ENCODE results near the gene CMPK2. TPM values are rescaled to one million over a fixed set of nuclear protein-coding genes. Genes with fewer than 3 reads are reported as not detected.

Gene CMPK2
- total and polyA plus RNA-seq, 9 of the 15 experiments (the other 6 are each of a cell fraction or from before 2014, with no cell fraction given), result 2.6 to 10.5 (median 5.0) TPM

DNA sequence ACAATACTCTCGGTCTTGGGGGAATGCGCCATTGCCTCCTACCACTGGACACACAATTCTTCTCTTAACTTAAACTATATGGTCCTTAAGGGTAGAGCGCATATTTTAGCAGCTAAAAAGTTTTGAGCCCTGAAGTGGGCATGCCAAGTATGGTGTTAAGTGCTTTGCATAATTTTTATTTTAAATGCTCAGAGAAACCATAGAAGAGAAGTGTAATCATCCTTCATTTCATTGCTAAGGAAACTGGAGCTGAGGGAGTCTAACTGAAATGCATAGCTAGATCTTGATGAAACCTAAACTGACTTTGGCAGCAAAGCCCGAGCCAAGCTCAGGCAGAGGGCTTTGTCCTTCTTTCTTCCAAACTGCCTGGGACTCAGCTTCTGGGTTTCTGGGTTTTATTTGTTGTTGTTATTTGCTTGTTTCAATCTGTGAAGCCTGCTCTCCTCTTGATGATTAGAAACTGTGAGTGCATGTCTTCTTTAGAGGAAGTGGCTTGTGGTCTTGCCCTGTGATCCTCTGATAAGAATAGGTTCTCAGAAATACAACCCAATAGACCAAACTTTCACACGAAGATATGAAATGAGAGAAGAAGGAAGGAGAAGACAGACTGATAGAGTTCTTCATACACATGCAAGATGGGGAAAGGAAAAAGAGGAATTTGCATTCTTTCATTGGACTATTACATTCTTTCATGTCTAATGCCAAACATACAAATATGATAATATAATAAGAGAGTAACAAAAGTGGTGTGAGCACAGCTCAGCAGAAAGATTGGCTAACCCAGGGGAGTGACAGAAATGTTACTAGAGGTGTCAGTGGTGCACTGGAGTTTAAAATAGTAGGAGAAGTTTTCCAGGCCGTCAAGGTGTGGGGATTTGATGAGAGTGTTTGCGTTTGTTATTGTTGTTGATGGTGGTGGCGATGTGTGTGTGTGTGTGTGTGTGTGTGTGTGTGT is 44.0 kb upstream of the CMPK2 start (continued):
- TF ChIP-seq CREB3 (tag; conservative IDR thresholded peaks at IDR 0.05; ENCODE audit: low read depth) (no peak), PCBP1 (IDR thresholded peaks at IDR 0.05; ENCODE audit: low read depth, low read length, poor library complexity, severe bottlenecking) (no peak), BRCA1 (IDR thresholded peaks at IDR 0.05) (no peak), BRCA1 (CRISPR knock-in tag; IDR thresholded peaks at IDR 0.05) (no peak), ZNF780A (CRISPR knock-in tag; IDR thresholded peaks at IDR 0.05) (no peak), RBM15 (IDR thresholded peaks at IDR 0.05; ENCODE audit: insufficient read depth, low read length) (no peak), GTF2A2 (tag; IDR thresholded peaks at IDR 0.05) (no peak), XRCC3 (IDR thresholded peaks at IDR 0.05) (no peak), U2AF2 (optimal IDR thresholded peaks at IDR 0.05; ENCODE audit: low read depth, low read length) (no peak), ILK (tag; IDR thresholded peaks at IDR 0.05; ENCODE audit: borderline replicate concordance, low read depth) (no peak), ZNF232 (CRISPR knock-in tag; IDR thresholded peaks at IDR 0.05) (no peak), TGIF2 (CRISPR knock-in tag; IDR thresholded peaks at IDR 0.05) (no peak), SAP30 (IDR thresholded peaks at IDR 0.05; ENCODE audit: borderline replicate concordance, insufficient read depth, low read depth, low read length, poor library complexity, severe bottlenecking) (no peak), POLR2AphosphoS5 (IDR thresholded peaks at IDR 0.05; ENCODE audit: control insufficient read depth, insufficient read depth, low read depth, low read length) (peak; percentile 75), ZNF316 (IDR thresholded peaks at IDR 0.05) (no peak), NR2C2 (CRISPR knock-in tag; IDR thresholded peaks at IDR 0.05) (no peak), NR2C2 (tag; IDR thresholded peaks at IDR 0.05) (no peak), POU5F1 (IDR thresholded peaks at IDR 0.05; ENCODE audit: borderline replicate concordance, low read depth, low read length, partially characterized antibody) (no peak), PTRF (tag; IDR thresholded peaks at IDR 0.05) (no peak)
- TF ChIP-seq, protein P1, sequence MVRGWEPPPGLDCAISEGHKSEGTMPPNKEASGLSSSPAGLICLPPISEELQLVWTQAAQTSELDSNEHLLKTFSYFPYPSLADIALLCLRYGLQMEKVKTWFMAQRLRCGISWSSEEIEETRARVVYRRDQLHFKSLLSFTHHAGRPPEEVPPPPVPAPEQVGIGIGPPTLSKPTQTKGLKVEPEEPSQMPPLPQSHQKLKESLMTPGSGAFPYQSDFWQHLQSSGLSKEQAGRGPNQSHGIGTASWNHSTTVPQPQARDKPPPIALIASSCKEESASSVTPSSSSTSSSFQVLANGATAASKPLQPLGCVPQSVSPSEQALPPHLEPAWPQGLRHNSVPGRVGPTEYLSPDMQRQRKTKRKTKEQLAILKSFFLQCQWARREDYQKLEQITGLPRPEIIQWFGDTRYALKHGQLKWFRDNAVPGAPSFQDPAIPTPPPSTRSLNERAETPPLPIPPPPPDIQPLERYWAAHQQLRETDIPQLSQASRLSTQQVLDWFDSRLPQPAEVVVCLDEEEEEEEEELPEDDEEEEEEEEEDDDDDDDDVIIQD (CRISPR knock-in tag; IDR thresholded peaks at IDR 0.05), result no peak
- TF ChIP-seq, protein P2, sequence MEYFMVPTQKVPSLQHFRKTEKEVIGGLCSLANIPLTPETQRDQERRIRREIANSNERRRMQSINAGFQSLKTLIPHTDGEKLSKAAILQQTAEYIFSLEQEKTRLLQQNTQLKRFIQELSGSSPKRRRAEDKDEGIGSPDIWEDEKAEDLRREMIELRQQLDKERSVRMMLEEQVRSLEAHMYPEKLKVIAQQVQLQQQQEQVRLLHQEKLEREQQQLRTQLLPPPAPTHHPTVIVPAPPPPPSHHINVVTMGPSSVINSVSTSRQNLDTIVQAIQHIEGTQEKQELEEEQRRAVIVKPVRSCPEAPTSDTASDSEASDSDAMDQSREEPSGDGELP (CRISPR knock-in tag; IDR thresholded peaks at IDR 0.05; ENCODE audit: borderline replicate concordance), result no peak
- TF ChIP-seq, protein P3, sequence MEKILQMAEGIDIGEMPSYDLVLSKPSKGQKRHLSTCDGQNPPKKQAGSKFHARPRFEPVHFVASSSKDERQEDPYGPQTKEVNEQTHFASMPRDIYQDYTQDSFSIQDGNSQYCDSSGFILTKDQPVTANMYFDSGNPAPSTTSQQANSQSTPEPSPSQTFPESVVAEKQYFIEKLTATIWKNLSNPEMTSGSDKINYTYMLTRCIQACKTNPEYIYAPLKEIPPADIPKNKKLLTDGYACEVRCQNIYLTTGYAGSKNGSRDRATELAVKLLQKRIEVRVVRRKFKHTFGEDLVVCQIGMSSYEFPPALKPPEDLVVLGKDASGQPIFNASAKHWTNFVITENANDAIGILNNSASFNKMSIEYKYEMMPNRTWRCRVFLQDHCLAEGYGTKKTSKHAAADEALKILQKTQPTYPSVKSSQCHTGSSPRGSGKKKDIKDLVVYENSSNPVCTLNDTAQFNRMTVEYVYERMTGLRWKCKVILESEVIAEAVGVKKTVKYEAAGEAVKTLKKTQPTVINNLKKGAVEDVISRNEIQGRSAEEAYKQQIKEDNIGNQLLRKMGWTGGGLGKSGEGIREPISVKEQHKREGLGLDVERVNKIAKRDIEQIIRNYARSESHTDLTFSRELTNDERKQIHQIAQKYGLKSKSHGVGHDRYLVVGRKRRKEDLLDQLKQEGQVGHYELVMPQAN (IDR thresholded peaks at IDR 0.05; ENCODE audit: borderline replicate concordance), result no peak

Data from K562 (cell line).